GM21619 (cell line): ENCODE data around the gene ZNF724.
"Not testable (repeated sequence)": the region's sequence is repeated elsewhere in the genome, so short reads cannot be mapped to it uniquely, and the experiment has no call there.

Experiments used
- ATAC-seq: cut with Tn5 transposase; IDR thresholded peaks from one replicate; pipeline ENCODE4 v1.9.1; 2021; ENCODE audit not compliant: unreplicated experiment

ZNF724 gene

DNA sequence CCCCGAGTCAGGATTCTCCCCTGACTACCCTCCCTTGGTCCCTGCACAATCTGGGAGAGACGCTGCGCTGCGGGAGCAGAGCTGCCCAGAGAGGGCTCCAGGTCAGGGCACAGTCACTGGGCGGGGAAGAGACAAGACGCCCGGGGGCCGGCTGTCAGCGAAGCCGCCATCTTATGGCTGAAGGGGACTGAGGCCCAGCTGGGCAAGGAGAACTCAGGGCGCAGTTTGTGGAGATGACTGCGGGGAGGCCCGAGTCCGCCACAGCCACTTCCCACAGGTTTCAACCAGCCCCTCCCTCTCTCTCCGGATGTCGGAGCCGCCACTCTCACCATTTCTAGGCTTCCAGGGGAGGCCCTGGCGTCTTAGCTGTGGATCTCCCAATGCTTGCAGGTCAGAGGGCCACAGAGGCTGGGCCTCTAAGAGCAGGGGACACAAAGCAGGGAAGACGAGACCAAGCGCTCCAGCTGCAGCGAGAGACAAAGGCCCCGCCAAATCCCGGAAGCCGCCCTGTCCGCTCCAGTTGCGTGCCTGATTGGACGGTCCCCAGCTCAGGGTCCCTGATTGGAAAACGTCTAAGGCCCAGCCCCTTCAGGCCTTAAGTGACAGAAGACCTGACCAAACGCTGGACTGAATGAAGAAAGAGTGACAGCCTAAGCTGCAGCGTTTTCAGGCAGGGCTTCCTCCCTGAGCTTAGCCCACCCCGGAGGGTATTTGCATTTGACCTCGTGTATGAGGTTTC lies at the start of gene ZNF724:
ZNF724 (minus strand) TSS at position 484 of the 739 bp plus-strand sequence; CDS start at position 332, 152 bp downstream.
- ATAC-seq: peak; percentile 98

DNA sequence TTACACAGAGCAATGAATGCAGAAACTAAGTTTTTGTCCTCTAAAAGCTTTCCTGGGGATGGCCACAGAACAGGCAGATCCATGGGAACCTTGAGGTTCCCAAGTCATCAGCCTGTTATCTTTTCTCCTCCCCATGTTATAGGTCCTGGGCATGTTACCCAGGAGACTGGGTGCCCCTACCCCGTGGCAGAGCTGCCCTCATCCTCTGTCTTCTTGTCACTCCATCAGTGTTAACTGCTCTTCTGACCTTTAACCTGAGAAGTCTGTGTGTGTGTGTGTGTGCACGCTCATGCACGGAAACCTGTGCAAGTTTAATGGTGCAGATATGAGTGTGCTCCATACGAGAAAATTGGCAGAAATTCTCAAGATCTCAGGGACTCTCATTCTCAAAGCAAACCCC lies 43.9 kb upstream of the ZNF724 start:
- no peak for ATAC-seq

- ATAC-seq: not testable (repeated sequence)
These were observed 39.8 kb upstream of the ZNF724 start for GRCh38 chr19:23289966-23290365.

DNA sequence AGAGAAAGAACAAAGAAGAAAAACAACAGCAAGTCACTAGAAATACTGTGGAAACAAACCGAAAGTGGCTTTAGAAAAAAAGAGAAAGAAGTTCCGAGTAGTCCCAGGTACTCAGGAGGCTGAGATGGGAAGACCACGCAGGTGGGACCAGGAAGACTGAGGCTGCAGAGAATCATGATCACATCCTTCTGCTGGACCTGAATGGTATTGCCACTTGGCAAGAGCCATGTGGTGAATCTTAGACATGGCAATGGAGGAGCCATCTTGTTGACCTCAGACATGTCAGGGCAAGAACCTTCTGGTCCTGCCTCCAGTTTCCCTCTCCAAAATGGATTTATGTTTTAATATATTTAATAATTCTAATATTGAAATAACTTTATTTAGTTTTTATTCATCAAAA lies 37.4 kb upstream of the ZNF724 start:
- no peak for ATAC-seq

DNA sequence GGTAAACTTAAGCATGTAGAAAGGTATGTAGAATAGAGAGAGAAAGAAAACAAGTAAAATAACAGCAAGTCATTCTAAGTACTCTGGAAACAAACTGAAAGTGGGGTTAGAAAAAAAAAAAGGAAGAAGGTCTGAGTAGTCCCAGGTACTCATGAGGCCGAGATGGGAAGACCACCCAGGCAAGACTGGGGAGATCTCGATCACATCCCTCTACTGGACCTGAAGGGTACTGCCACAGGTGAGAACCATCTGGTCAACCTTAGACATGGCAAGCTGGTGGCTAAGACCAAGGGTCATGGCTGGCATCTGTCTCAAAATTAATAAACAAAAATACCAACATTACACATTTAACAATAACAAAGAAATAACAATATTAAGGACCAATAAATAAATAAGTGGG lies 36.3 kb upstream of the ZNF724 start:
- no peak for ATAC-seq

DNA sequence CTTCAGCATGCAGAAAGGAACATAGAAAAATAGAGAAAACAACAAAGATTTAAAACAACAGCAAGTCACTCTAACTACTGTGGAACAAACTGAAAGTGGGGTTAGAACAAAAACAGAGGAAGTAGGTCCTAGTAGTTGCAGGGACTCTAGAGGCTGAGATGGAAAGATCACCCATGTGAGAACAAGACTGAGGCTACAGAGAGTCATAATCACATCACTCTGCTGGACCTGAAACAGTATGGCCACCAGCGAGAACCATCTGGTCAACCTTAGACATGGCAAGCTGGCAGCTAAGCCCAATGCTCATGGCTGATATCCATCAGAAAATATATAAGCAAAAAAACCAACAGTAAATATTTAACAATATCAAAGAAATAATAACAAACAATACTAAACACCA lies 35.8 kb upstream of the ZNF724 start:
- no peak for ATAC-seq

- ATAC-seq: not testable (repeated sequence)
These were observed 35.1 kb upstream of the ZNF724 start for GRCh38 chr19:23285326-23285725.

DNA sequence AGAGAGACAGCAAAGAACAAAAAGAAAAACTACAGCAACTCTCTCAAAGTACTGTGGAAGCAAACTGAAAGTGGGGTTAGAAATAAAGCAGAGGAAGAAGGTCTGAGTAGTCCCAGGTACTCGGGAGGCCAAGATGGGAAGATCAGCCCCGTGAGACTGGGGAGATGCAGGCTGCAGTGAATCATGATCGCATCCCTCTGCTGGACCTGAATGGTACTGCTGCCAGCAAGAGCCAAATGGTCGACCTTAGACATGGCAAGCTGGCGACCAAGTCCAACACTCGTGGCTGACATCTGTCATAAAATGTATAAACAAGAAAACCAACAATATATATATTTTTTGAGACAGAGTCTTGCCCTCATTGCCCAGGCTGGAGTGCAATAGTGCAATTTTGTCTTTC lies 33.7 kb upstream of the ZNF724 start:
- no peak for ATAC-seq

DNA sequence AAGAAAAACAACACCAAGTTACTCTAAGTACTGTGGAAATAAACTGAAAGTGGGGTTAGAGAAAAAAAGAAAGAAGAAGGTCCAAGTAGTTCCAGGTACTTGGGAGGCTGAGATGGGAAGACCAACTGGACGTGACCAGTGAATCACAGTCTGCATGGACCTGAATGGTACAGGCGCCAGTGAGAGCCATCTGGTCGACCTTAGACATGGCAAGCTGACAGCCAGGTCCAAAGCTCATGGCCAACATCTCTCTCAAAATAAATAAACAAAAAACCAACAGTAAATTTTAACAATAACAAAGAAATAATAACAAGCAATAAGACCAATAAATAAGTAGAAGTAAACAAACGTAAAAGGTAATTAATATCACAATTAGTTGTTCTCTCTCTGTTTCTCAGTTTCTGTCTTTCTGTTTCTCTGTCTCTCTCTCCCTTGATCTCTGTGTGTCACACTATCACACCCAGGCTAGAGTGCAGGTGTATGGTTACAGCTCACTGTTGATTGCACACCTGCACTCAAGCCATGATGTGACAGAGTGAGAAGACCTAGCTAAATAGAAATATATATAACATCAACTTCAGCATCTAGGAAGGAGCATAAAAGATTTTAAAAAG lies 31.6 kb upstream of the ZNF724 start:
- ATAC-seq: no peak

- ATAC-seq: not testable (repeated sequence)
These were observed 27.9 kb upstream of the ZNF724 start for GRCh38 chr19:23278118-23278517.

DNA sequence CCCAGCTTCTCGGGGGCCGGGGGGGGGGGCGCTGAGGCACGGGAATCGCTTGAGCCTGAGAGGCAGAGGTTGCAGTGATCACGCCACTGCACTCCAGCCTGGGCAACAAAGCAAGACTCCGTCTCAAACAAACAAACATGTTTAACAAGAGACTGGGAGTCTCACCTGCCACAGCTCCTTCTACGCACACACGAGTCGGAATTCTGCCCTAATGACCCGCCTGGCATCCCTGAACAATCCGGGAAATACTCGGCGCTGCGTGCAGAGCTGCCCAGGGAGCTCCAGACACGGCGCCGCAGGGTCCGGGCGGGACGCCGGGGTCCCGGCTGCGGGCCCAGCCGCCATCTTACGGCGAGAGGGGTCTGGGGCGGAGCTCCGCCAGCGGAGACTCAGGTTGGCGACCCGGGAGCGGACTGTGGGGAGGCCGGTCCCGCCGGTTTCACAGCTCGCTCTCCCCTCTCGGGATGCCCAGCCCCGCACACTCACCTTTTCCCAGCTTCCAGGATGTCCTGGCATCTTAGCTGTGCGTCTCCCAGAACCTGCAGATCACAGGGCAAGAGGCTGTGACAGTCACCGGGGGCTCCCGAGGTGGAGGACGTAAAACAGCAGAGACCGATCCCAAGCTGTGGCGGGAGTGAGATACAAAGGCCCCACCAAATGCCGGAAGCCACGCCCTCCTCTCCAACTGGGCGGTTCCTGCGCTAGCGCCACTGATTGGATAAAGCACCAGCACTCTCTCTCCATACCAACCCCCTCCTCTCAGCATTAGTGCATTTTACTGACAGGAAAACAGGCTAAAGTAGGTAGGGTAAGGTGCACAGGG lies 23.6 kb upstream of the ZNF724 start:
- peak; percentile 99 for ATAC-seq

DNA sequence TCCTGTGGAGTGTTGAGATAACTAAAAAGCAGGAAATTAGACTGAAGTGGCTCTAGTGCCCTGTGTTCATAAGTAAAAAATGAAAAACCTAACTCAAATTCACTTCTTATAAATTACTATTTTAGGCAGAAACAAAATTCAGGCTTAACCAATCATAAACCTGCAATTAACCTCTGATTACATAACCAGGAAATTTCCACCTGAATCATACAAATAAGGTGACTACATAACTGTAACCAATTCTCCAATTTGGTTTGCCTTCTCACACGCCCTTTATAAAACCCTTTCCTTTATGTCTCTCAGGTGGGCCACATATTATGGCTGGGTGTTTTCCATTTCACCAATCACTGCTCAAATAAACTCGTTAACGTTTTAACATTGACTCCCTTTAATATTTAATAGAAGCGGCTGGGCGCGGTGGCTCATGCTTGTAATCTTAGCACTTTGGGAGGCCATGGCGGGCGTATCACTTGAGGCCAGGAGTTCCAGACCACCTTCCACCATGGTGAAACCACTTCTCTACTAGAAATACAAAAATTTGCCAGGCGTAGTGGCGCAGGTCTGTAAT lies 22.9 kb upstream of the ZNF724 start:
- ATAC-seq: no peak

DNA sequence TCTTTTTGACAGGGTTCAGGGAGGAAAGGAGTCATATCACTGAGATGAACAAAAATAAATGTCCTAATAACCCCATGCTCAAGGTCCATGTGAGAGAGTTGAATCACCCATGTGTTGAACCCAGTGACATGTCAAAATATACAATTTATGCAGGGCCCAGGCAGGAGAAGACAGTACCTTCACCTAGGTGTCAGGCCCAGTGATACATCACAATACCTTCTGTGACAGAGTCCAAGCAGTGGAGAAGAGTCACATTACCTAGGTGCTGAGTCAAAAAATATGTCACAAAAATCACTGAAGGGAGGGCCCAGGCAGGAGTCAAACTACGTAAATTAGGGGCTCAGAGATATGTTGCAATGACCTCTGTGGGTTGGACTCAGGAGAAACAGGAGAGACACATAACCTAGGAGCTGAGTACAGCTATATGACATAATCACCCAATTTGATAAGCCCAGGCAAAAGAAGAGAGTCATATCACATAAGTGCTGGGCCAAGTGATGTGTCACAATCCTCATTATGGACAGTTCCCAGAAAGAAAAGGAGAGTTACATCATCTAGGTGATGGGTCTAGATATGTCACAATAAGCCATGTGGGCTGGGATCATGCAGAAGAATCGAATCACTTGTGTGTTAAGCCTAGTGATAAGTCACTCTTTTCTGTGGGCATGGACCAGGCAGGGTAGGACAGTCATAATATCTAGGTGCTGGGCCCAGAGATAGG lies 13.8 kb upstream of the ZNF724 start:
- no peak for ATAC-seq

DNA sequence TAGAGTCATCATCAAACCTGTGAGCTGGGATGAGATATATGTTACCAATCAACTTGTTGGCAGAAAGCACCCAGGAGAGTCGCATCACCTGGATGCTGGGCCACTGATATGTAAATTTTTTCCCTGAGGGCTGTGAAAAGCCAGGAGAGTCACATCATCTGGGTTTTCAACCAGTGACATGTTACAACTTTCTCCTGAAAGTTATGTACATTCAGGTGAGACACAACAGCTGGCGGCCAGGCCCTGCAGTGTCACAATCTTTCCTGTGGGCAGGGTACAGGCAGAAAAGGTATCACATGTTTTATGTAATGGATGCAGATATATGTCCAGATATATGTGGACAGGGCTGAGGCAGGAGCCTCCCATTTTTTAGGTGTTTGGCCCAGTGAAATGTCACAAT lies 13.2 kb upstream of the ZNF724 start:
- no peak for ATAC-seq

GRCh38 chr19:23262920-23263319 lies 12.7 kb upstream of the ZNF724 start:
- ATAC-seq: no peak

GRCh38 chr19:23261496-23262020 lies 11.4 kb upstream of the ZNF724 start:
- ATAC-seq: no peak

DNA sequence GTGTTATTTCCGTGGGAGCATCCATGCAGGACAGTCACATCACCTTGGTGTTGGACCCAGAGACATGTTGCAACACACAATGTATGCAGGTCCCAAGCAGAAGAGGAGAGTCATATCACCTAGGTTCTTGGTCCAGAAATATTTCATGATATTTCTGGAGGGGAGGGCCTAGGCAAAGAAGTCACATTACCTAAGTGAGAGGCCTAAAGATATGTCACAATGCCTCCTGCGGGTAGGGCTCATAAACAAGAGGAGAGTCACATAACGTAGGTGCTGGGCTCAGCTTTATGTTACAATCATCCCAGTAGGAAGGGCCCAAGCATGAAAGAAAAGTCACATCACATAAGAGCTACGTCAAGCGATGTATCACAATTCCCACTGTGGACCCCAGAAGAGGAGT lies 10.8 kb upstream of the ZNF724 start:
- no peak for ATAC-seq

GRCh38 chr19:23259961-23260360 lies 9.8 kb upstream of the ZNF724 start:
- ATAC-seq: no peak

DNA sequence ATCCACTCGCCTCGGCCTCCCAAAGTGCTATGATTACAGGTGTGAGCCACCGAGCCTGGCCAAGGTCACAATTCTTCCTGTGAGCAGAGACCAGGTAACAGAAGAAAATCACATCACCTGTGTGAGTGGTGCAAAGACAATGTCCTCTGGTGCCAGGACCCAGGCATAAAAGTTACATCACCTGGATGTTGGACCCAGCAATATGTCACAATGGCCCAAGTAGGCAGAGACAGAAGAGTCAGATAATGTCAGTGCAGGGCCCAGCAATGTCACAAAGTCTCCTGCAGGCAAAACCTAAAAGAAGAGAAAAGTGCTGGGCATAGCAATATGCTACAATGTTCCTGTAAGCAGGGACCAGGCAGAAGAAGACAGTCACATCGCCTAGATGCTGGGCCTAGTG lies 5.5 kb upstream of the ZNF724 start:
- no peak for ATAC-seq

- ATAC-seq: no peak
These were observed 4.1 kb upstream of the ZNF724 start for GRCh38 chr19:23254141-23254910.
